ENCODE data around the gene CDIP1. TPM values are rescaled to one million over a fixed set of nuclear protein-coding genes. Genes with fewer than 3 reads are reported as not detected.

CDIP1 gene
- total RNA-seq, 2 experiments from 2014 or later, result 13.5 to 34.2 TPM

DNA sequence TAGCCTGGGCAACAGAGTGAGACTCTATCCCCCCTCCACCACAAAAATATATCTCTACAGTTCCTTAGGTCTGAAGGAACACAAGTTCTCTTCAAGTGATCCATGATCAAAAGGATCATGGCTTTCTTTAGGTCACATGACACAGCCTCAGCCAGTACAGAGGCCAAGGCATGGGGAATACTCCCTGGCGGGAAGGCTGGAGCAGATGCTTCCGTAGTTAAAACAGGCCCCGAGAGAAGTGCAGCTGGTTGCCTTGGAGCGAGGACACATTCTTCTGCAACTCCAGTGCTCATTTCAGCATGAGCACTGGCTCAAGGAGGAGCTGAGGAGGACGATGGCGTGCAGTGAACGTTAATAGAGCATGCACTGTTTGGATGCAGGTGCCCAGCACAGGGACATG lies 13.5 kb downstream of the CDIP1 start:
- H3K79me2 ChIP-seq (ENCODE audit: insufficient read depth, low read depth, low read length), result peaks cover 5% of the 10 kb centered on the region; the same call in 1 of the 2 replicates
- intact Hi-C loops (cut with micrococcal nuclease; ENCODE audit: unreplicated experiment), result no loop called here
- H2AFZ ChIP-seq (ENCODE audit: low read length), result no peak overlapping the region
- H3K4me1 ChIP-seq (ENCODE audit: insufficient read depth, low read length, poor library complexity, severe bottlenecking), result peaks cover 35% of the 10 kb centered on the region
- no peaks in the 10 kb centered on the region for H3K9me3 ChIP-seq (ENCODE audit: low read length)
- no peak overlapping the region for H3K27ac ChIP-seq (ENCODE audit: low read depth, low read length, poor library complexity, severe bottlenecking)
- CTCF ChIA-PET (ENCODE audit: unreplicated experiment), result no interaction called here
- POLR2A ChIA-PET, result no interaction called here
- H3K4me2 ChIP-seq (ENCODE audit: low read length), result no peak overlapping the region
- no peak for DNase-seq (ENCODE audit: low spot score)
- no TSS peak for BruUV-seq (replicated peaks)
- no peaks in the 10 kb centered on the region; the same call in 1 of the 2 replicates for H3K36me3 ChIP-seq (ENCODE audit: insufficient read depth, low read length)
- H3K4me3 ChIP-seq (ENCODE audit: low read depth, low read length, poor library complexity, severe bottlenecking), result no peak overlapping the region
- no peak for TF ChIP-seq EZH2phosphoT487 (IDR thresholded peaks at IDR 0.05; ENCODE audit: borderline replicate concordance, low read depth, low read length)
- TF ChIP-seq, protein P1, sequence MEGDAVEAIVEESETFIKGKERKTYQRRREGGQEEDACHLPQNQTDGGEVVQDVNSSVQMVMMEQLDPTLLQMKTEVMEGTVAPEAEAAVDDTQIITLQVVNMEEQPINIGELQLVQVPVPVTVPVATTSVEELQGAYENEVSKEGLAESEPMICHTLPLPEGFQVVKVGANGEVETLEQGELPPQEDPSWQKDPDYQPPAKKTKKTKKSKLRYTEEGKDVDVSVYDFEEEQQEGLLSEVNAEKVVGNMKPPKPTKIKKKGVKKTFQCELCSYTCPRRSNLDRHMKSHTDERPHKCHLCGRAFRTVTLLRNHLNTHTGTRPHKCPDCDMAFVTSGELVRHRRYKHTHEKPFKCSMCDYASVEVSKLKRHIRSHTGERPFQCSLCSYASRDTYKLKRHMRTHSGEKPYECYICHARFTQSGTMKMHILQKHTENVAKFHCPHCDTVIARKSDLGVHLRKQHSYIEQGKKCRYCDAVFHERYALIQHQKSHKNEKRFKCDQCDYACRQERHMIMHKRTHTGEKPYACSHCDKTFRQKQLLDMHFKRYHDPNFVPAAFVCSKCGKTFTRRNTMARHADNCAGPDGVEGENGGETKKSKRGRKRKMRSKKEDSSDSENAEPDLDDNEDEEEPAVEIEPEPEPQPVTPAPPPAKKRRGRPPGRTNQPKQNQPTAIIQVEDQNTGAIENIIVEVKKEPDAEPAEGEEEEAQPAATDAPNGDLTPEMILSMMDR (conservative IDR thresholded peaks at IDR 0.05; ENCODE audit: low read length), result no peak
- no peaks in the 10 kb centered on the region for H4K20me1 ChIP-seq (ENCODE audit: insufficient read depth, low read length)
- H3K9me2 ChIP-seq (ENCODE audit: insufficient read depth, low read length), result no peaks in the 10 kb centered on the region

DNA sequence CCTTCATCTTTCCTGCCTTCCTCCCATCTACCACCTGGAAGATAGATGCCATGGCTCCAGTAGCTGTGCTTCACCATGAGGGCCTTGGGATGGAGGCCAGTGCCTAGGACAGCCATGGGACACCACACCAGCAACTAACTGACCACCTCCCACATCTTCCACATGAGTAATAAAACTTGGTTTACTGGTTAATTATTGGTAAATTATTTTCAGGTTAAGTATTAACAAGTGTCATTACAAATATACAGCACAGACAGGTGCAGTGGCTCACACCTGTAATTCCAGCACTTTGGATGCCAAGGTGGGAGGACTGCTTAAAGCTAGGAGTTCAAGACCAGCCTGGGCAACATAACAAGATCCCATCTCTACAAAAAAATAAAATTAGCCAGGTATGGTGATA lies 14.0 kb downstream of the CDIP1 start:
- no peak overlapping the region for H3K4me3 ChIP-seq (ENCODE audit: low read depth, low read length, poor library complexity, severe bottlenecking)
- CTCF ChIA-PET (ENCODE audit: unreplicated experiment), result no interaction called here
- no peak overlapping the region for H2AFZ ChIP-seq (ENCODE audit: low read length)
- peaks cover 30% of the 10 kb centered on the region for H3K4me1 ChIP-seq (ENCODE audit: insufficient read depth, low read length, poor library complexity, severe bottlenecking)
- no peaks in the 10 kb centered on the region for H3K9me3 ChIP-seq (ENCODE audit: low read length)
- BruUV-seq (replicated peaks), result no TSS peak
- no peak for TF ChIP-seq EZH2phosphoT487 (IDR thresholded peaks at IDR 0.05; ENCODE audit: borderline replicate concordance, low read depth, low read length)
- TF ChIP-seq, protein P1 (conservative IDR thresholded peaks at IDR 0.05; ENCODE audit: low read length), result no peak
- no peaks in the 10 kb centered on the region for H4K20me1 ChIP-seq (ENCODE audit: insufficient read depth, low read length)
- POLR2A ChIA-PET, result no interaction called here
- no peak for DNase-seq (ENCODE audit: low spot score)
- H3K79me2 ChIP-seq (ENCODE audit: insufficient read depth, low read depth, low read length), result peaks cover 5% of the 10 kb centered on the region; the same call in 1 of the 2 replicates
- no peak overlapping the region for H3K4me2 ChIP-seq (ENCODE audit: low read length)
- no peaks in the 10 kb centered on the region; the same call in 1 of the 2 replicates for H3K36me3 ChIP-seq (ENCODE audit: insufficient read depth, low read length)
- intact Hi-C loops (cut with micrococcal nuclease; ENCODE audit: unreplicated experiment), result no loop called here
- H3K9me2 ChIP-seq (ENCODE audit: insufficient read depth, low read length), result no peaks in the 10 kb centered on the region
- no peak overlapping the region for H3K27ac ChIP-seq (ENCODE audit: low read depth, low read length, poor library complexity, severe bottlenecking)

GRCh38 chr16:4523686-4524085 lies 14.9 kb downstream of the CDIP1 start:
- Histone ChIP-seq H4K20me1 (ENCODE audit: insufficient read depth, low read length) (no peaks in the 10 kb centered on the region), H3K4me2 (ENCODE audit: low read length) (no peak overlapping the region), H3K79me2 (ENCODE audit: insufficient read depth, low read depth, low read length) (peaks cover 5% of the 10 kb centered on the region; the same call in 1 of the 2 replicates), H3K9me3 (ENCODE audit: low read length) (no peaks in the 10 kb centered on the region), H3K4me1 (ENCODE audit: insufficient read depth, low read length, poor library complexity, severe bottlenecking) (peaks cover 21% of the 10 kb centered on the region), H3K36me3 (ENCODE audit: insufficient read depth, low read length) (no peaks in the 10 kb centered on the region; the same call in 1 of the 2 replicates), H3K4me3 (ENCODE audit: low read depth, low read length, poor library complexity, severe bottlenecking) (no peak overlapping the region), H3K27ac (ENCODE audit: low read depth, low read length, poor library complexity, severe bottlenecking) (no peak overlapping the region), H2AFZ (ENCODE audit: low read length) (no peak overlapping the region), H3K9me2 (ENCODE audit: insufficient read depth, low read length) (no peaks in the 10 kb centered on the region)
- no TSS peak for BruUV-seq (replicated peaks)
- ChIA-PET CTCF (ENCODE audit: unreplicated experiment) (no interaction called here), POLR2A (no interaction called here)
- no peak for DNase-seq (ENCODE audit: low spot score)
- intact Hi-C loops (cut with micrococcal nuclease; ENCODE audit: unreplicated experiment), result no loop called here
- TF ChIP-seq, protein P1 (conservative IDR thresholded peaks at IDR 0.05; ENCODE audit: low read length), result no peak
- TF ChIP-seq EZH2phosphoT487 (IDR thresholded peaks at IDR 0.05; ENCODE audit: borderline replicate concordance, low read depth, low read length), result no peak

All from OCI-LY7 (cell line).